GM21529 (cell line): ENCODE measurements around the gene RNF144A.

ENCODE experiments used
- ATAC-seq: cut with Tn5 transposase; IDR thresholded peaks from one replicate; pipeline ENCODE4 v1.9.1; 2021; ENCODE audit not compliant: unreplicated experiment

The RNF144A gene

GRCh38 chr2:7020059-7020458, 102.8 kb downstream of the RNF144A start:
- ATAC-seq: no peak

- ATAC-seq: no peak
Observed at GRCh38 chr2:7020468-7020867, 103.3 kb downstream of the RNF144A start.

- ATAC-seq: no peak
Observed at GRCh38 chr2:7020939-7021470, 103.8 kb downstream of the RNF144A start.

- no peak for ATAC-seq
Observed at GRCh38 chr2:7022492-7023385, 105.5 kb downstream of the RNF144A start.

- ATAC-seq: no peak
Observed at GRCh38 chr2:7023542-7023941, 106.3 kb downstream of the RNF144A start.

GRCh38 chr2:7024261-7024660, 107.0 kb downstream of the RNF144A start:
- no peak for ATAC-seq

GRCh38 chr2:7025082-7025481, 107.9 kb downstream of the RNF144A start:
- no peak for ATAC-seq

GRCh38 chr2:7026742-7027141, 109.5 kb downstream of the RNF144A start:
- no peak for ATAC-seq

GRCh38 chr2:7027411-7027810, 110.2 kb downstream of the RNF144A start:
- ATAC-seq: no peak

GRCh38 chr2:7027956-7028655, 110.9 kb downstream of the RNF144A start:
- ATAC-seq: no peak

GRCh38 chr2:7028846-7029245, 111.6 kb downstream of the RNF144A start:
- ATAC-seq: no peak

- ATAC-seq: no peak
Observed at GRCh38 chr2:7029291-7030059, 112.3 kb downstream of the RNF144A start.

- ATAC-seq: no peak
Observed at GRCh38 chr2:7030810-7031209, 113.6 kb downstream of the RNF144A start.

GRCh38 chr2:7031547-7032245, 114.5 kb downstream of the RNF144A start:
- no peak for ATAC-seq

- no peak for ATAC-seq
Observed at GRCh38 chr2:7032371-7032770, 115.2 kb downstream of the RNF144A start.

- no peak for ATAC-seq
Observed at GRCh38 chr2:7033136-7033960, 116.1 kb downstream of the RNF144A start.

- no peak for ATAC-seq
Observed at GRCh38 chr2:7034303-7034702, 117.1 kb downstream of the RNF144A start.

GRCh38 chr2:7035884-7036283, 118.7 kb downstream of the RNF144A start:
- ATAC-seq: no peak
